Activated CD4-positive, alpha-beta T cell treated with anti-CD3 and anti-CD28 coated beads, Interleukin-2, amount 10 ng/mL, durations not matched to agents 24 days and 14 days (primary cell): Measurements from ENCODE around the gene MOAP1. TPM values are rescaled to one million over a fixed set of nuclear protein-coding genes. Genes with fewer than 3 reads are reported as not detected.
"Not testable (repeated sequence)": the region's sequence is repeated elsewhere in the genome, so short reads cannot be mapped to it uniquely, and the experiment has no call there.

Experiments
- DNase-seq: peaks from one replicate; pipeline ENCODE4 v3.0.0; 2022
- H3K27ac Mint-ChIP-seq: one replicate; pipeline ENCODE4 v1.8.0; 2022; ENCODE audit warnings: mild to moderate bottlenecking, mixed read lengths
- H3K27me3 Mint-ChIP-seq: one replicate; pipeline ENCODE4 v1.8.0; 2022; ENCODE audit warnings: mixed read lengths
- H3K36me3 Mint-ChIP-seq: one replicate; pipeline ENCODE4 v1.8.0; 2022; ENCODE audit warnings: low read depth, mild to moderate bottlenecking, mixed read lengths
- H3K4me1 Mint-ChIP-seq: one replicate; pipeline ENCODE4 v1.8.0; 2021; ENCODE audit warnings: mixed read lengths
- H3K4me3 Mint-ChIP-seq: one replicate; pipeline ENCODE4 v1.8.0; 2022; ENCODE audit warnings: mild to moderate bottlenecking, moderate library complexity, mixed read lengths
- H3K9me3 Mint-ChIP-seq: one replicate; pipeline ENCODE4 v1.8.0; 2021; ENCODE audit warnings: mixed read lengths
- intact Hi-C: fragments of 100-400 bp; cut with micrococcal nuclease; formaldehyde crosslinking; loops from one replicate; pipeline ENCODE4 v1.15.1; 2023
- total RNA-seq: library from RNA; stranded (reverse); gene quantifications from 2 replicates; pipeline ENCODE4 v1.2.3, GENCODE V29; 2022

MOAP1 gene
- total RNA-seq, 1 donor from 2014 or later = 16.2 TPM

GRCh38 chr14:93148979-93149378 lies 35.7 kb downstream of the MOAP1 start:
- H3K4me3 Mint-ChIP-seq = no peak overlapping the region
- DNase-seq = no peak
- intact Hi-C loops = no loop called here
- H3K36me3 Mint-ChIP-seq = no peaks in the 10 kb centered on the region
- no peaks in the 10 kb centered on the region for H3K4me1 Mint-ChIP-seq
- peaks cover 3% of the 10 kb centered on the region for H3K27me3 Mint-ChIP-seq
- no peaks in the 10 kb centered on the region for H3K9me3 Mint-ChIP-seq
- no peak overlapping the region for H3K27ac Mint-ChIP-seq

GRCh38 chr14:93146119-93146518 lies 38.6 kb downstream of the MOAP1 start:
- no peaks in the 10 kb centered on the region for H3K36me3 Mint-ChIP-seq
- intact Hi-C loops = no loop called here
- no peaks in the 10 kb centered on the region for H3K27me3 Mint-ChIP-seq
- H3K27ac Mint-ChIP-seq = no peak overlapping the region
- no peak overlapping the region for H3K4me3 Mint-ChIP-seq
- no peaks in the 10 kb centered on the region for H3K4me1 Mint-ChIP-seq
- H3K9me3 Mint-ChIP-seq = no peaks in the 10 kb centered on the region
- DNase-seq = no peak

GRCh38 chr14:93142854-93143652 lies 41.6 kb downstream of the MOAP1 start:
- Mint-ChIP-seq H3K9me3 (no peaks in the 10 kb centered on the region), H3K4me3 (no peak overlapping the region), H3K36me3 (no peaks in the 10 kb centered on the region)

GRCh38 chr14:93137864-93138263 lies 46.8 kb downstream of the MOAP1 start:
- H3K4me3 Mint-ChIP-seq = no peak overlapping the region
- intact Hi-C loops = no loop called here

More at GRCh38 chr14:93142854-93143652, 41.6 kb downstream of the MOAP1 start:
- intact Hi-C loops = no loop called here
- Mint-ChIP-seq H3K4me1 (peaks cover 4% of the 10 kb centered on the region), H3K27ac (no peak overlapping the region), H3K27me3 (peaks cover 3% of the 10 kb centered on the region)
- no peak for DNase-seq

GRCh38 chr14:93136508-93136907 lies 48.2 kb downstream of the MOAP1 start:
- H3K27me3 Mint-ChIP-seq, H3K9me3 Mint-ChIP-seq, intact Hi-C loops: not testable (repeated sequence)

More at GRCh38 chr14:93137864-93138263, 46.8 kb downstream of the MOAP1 start:
- peaks cover 3% of the 10 kb centered on the region for H3K27me3 Mint-ChIP-seq
- DNase-seq = no peak
- H3K4me1 Mint-ChIP-seq = peaks cover 4% of the 10 kb centered on the region
- no peak overlapping the region for H3K27ac Mint-ChIP-seq
- H3K9me3 Mint-ChIP-seq = no peaks in the 10 kb centered on the region
- H3K36me3 Mint-ChIP-seq = no peaks in the 10 kb centered on the region

GRCh38 chr14:93136009-93136408 lies 48.7 kb downstream of the MOAP1 start:
- H3K27me3 Mint-ChIP-seq = peaks cover 3% of the 10 kb centered on the region
- DNase-seq = no peak
- peaks cover 4% of the 10 kb centered on the region for H3K4me1 Mint-ChIP-seq
- H3K36me3 Mint-ChIP-seq = no peaks in the 10 kb centered on the region
- H3K9me3 Mint-ChIP-seq = no peaks in the 10 kb centered on the region
- H3K4me3 Mint-ChIP-seq = no peak overlapping the region
- H3K27ac Mint-ChIP-seq = no peak overlapping the region
- intact Hi-C loops = no loop called here

More at GRCh38 chr14:93136508-93136907, 48.2 kb downstream of the MOAP1 start:
- H3K4me1 Mint-ChIP-seq, H3K36me3 Mint-ChIP-seq, DNase-seq, H3K4me3 Mint-ChIP-seq, H3K27ac Mint-ChIP-seq: not testable (repeated sequence)

- intact Hi-C loops = no loop called here
- Mint-ChIP-seq H3K27me3 (no peaks in the 10 kb centered on the region), H3K4me1 (peaks cover 4% of the 10 kb centered on the region), H3K4me3 (no peak overlapping the region), H3K27ac (no peak overlapping the region), H3K36me3 (no peaks in the 10 kb centered on the region), H3K9me3 (no peaks in the 10 kb centered on the region)
- no peak for DNase-seq
Observed at GRCh38 chr14:93135399-93135798, 49.3 kb downstream of the MOAP1 start.

GRCh38 chr14:93133464-93133863 lies 51.2 kb downstream of the MOAP1 start:
- Mint-ChIP-seq H3K27me3 (peaks cover 8% of the 10 kb centered on the region), H3K4me1 (no peaks in the 10 kb centered on the region), H3K36me3 (no peaks in the 10 kb centered on the region), H3K4me3 (no peak overlapping the region), H3K27ac (no peak overlapping the region), H3K9me3 (no peaks in the 10 kb centered on the region)
- no peak for DNase-seq
- intact Hi-C loops = no loop called here

GRCh38 chr14:93132472-93133065 lies 52.1 kb downstream of the MOAP1 start:
- no peaks in the 10 kb centered on the region for H3K9me3 Mint-ChIP-seq
- peak overlapping the region; percentile 70 for H3K27ac Mint-ChIP-seq
- no peak overlapping the region for H3K4me3 Mint-ChIP-seq
- peaks cover 10% of the 10 kb centered on the region for H3K27me3 Mint-ChIP-seq
- no peaks in the 10 kb centered on the region for H3K36me3 Mint-ChIP-seq
- H3K4me1 Mint-ChIP-seq = no peaks in the 10 kb centered on the region
- intact Hi-C loops = no loop called here
- peak; percentile 79 for DNase-seq

Other genes with a start within 250 kb of the MOAP1 start
- 71.0 and 73.9 TPM in 2 replicates for gene ITPK1, start 69.0 kb downstream of the MOAP1 start, total RNA-seq
- 14.7 and 18.6 TPM in 2 replicates for gene LYSET, start 420 bp upstream of the MOAP1 start, total RNA-seq
- 16.3 and 17.0 TPM in 2 replicates for gene GON7, start 22.2 kb upstream of the MOAP1 start, total RNA-seq
- 32.5 and 35.3 TPM in 2 replicates for gene UBR7, start 22.4 kb upstream of the MOAP1 start, total RNA-seq
- gene BTBD7, start 148.1 kb upstream of the MOAP1 start, total RNA-seq = 15.2 and 19.4 TPM in 2 replicates
- not detected in 2 replicates for gene COX8C, start 162.3 kb upstream of the MOAP1 start, total RNA-seq
- gene UNC79, start 246.0 kb upstream of the MOAP1 start, total RNA-seq = not detected in 2 replicates